ENCODE data around the gene MPDZ. TPM values are rescaled to one million over a fixed set of nuclear protein-coding genes. Genes with fewer than 3 reads are reported as not detected.

Gene MPDZ
- total RNA-seq, 1 experiment from 2014 or later = 15.3 TPM

- Histone ChIP-seq H3K4me2 (no peak overlapping the region), H3K36me3 (ENCODE audit: low read depth) (no peaks in the 10 kb centered on the region), H3K27me3 (ENCODE audit: insufficient read depth, low read depth) (no peaks in the 10 kb centered on the region), H3K4me1 (replicated peaks; ENCODE audit: insufficient read depth) (no peaks in the 10 kb centered on the region), H4K20me1 (ENCODE audit: insufficient read depth) (no peaks in the 10 kb centered on the region), H3K9me2 (ENCODE audit: insufficient read depth) (no peaks in the 10 kb centered on the region; the same call in 1 of the 2 replicates), H3K79me2 (ENCODE audit: low read depth) (no peaks in the 10 kb centered on the region), H3K9me3 (ENCODE audit: insufficient read depth, low read depth) (no peaks in the 10 kb centered on the region), H3K4me3 (no peak overlapping the region), H3K27ac (no peak overlapping the region), H2AFZ (no peak overlapping the region), H3F3A (ENCODE audit: insufficient read depth, low read depth) (no peaks in the 10 kb centered on the region)
- DNase-seq = no peak
- TF ChIP-seq EZH2 (IDR thresholded peaks at IDR 0.05; ENCODE audit: low read depth) = no peak
- TF ChIP-seq CTCF (conservative IDR thresholded peaks at IDR 0.05) = no peak
- intact Hi-C loops (cut with micrococcal nuclease; ENCODE audit: unreplicated experiment) = no loop called here
- BruUV-seq (replicated peaks) = no TSS peak
- CTCF ChIA-PET = no interaction called here
- POLR2A ChIA-PET (ENCODE audit: unreplicated experiment) = no interaction called here
These were observed 104.4 kb downstream of the MPDZ start for GRCh38 chr9:13174906-13175639.

- no peak overlapping the region for H3K4me2 ChIP-seq
- H3K79me2 ChIP-seq (ENCODE audit: low read depth) = no peaks in the 10 kb centered on the region
- no peak overlapping the region for H2AFZ ChIP-seq
- no peaks in the 10 kb centered on the region for H3K9me3 ChIP-seq (ENCODE audit: insufficient read depth, low read depth)
- no peak overlapping the region for H3K4me3 ChIP-seq
- no peaks in the 10 kb centered on the region for H4K20me1 ChIP-seq (ENCODE audit: insufficient read depth)
- no peak for TF ChIP-seq CTCF (conservative IDR thresholded peaks at IDR 0.05)
- no peak for TF ChIP-seq EZH2 (IDR thresholded peaks at IDR 0.05; ENCODE audit: low read depth)
- H3K27ac ChIP-seq = no peak overlapping the region
- no peaks in the 10 kb centered on the region for H3K4me1 ChIP-seq (replicated peaks; ENCODE audit: insufficient read depth)
- no peaks in the 10 kb centered on the region for H3K9me2 ChIP-seq (ENCODE audit: insufficient read depth)
- POLR2A ChIA-PET (ENCODE audit: unreplicated experiment) = no interaction called here
- no peak for DNase-seq
- no TSS peak for BruUV-seq (replicated peaks)
- intact Hi-C loops (cut with micrococcal nuclease; ENCODE audit: unreplicated experiment) = no loop called here
- H3K36me3 ChIP-seq (ENCODE audit: low read depth) = no peaks in the 10 kb centered on the region
- CTCF ChIA-PET = no interaction called here
- H3F3A ChIP-seq (ENCODE audit: insufficient read depth, low read depth) = no peaks in the 10 kb centered on the region
- H3K27me3 ChIP-seq (ENCODE audit: insufficient read depth, low read depth) = no peaks in the 10 kb centered on the region
These were observed 105.9 kb downstream of the MPDZ start for GRCh38 chr9:13173553-13173952.

- Histone ChIP-seq H4K20me1 (ENCODE audit: insufficient read depth) (no peaks in the 10 kb centered on the region), H3K27ac (no peak overlapping the region), H3K36me3 (ENCODE audit: low read depth) (no peaks in the 10 kb centered on the region), H3K27me3 (ENCODE audit: insufficient read depth, low read depth) (no peaks in the 10 kb centered on the region), H2AFZ (no peak overlapping the region), H3K9me2 (ENCODE audit: insufficient read depth) (no peaks in the 10 kb centered on the region), H3K9me3 (ENCODE audit: insufficient read depth, low read depth) (no peaks in the 10 kb centered on the region), H3K79me2 (ENCODE audit: low read depth) (no peaks in the 10 kb centered on the region), H3K4me3 (no peak overlapping the region), H3K4me2 (no peak overlapping the region), H3K4me1 (replicated peaks; ENCODE audit: insufficient read depth) (no peaks in the 10 kb centered on the region), H3F3A (ENCODE audit: insufficient read depth, low read depth) (no peaks in the 10 kb centered on the region)
- ChIA-PET CTCF (no interaction called here), POLR2A (ENCODE audit: unreplicated experiment) (no interaction called here)
- no peak for DNase-seq
- TF ChIP-seq CTCF (conservative IDR thresholded peaks at IDR 0.05) (no peak), EZH2 (IDR thresholded peaks at IDR 0.05; ENCODE audit: low read depth) (no peak)
- intact Hi-C loops (cut with micrococcal nuclease; ENCODE audit: unreplicated experiment) = no loop called here
- BruUV-seq (replicated peaks) = no TSS peak
These were observed 108.2 kb downstream of the MPDZ start for GRCh38 chr9:13171261-13171660.
